OCI-LY3 (cell line): Measurements from ENCODE around the gene PRDM2.

Experiments
- EZH2phosphoT487 ChIP-seq: fragments of 200-600 bp; shearing (Covaris generic); IDR thresholded peaks from 2 replicates; pipeline ENCODE4 v1.6.1; 2018; ENCODE audit warnings: antibody characterized with exemption, mixed run types, low read depth
- TF ChIP-seq, protein P1 (sequence below): fragments of 200-600, 300-600 bp; sonication (generic); IDR thresholded peaks from 2 replicates; pipeline ENCODE4 v1.5.1; 2014; ENCODE audit warnings: antibody characterized with exemption, low read length, low read depth

DNA sequence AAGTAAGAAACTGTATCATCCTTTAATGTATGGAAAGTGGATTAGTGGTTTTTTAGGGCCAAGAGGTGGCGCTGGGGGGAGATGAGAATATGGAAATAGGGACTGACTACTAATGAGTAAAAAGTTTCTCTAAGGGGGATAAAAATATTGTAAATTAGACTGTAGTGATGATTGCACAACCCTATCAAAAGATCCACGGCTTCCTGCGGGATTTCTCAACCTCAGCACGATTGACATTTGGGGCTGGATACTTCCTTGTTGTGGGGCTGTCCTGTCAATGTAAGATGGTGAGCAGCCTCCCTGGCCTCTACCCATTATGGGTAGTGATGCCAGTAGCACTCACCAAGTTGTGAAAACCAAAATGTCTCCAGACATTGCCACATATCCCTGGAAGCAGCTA is 36.0 kb upstream of the PRDM2 start:
- TF ChIP-seq, protein P1, sequence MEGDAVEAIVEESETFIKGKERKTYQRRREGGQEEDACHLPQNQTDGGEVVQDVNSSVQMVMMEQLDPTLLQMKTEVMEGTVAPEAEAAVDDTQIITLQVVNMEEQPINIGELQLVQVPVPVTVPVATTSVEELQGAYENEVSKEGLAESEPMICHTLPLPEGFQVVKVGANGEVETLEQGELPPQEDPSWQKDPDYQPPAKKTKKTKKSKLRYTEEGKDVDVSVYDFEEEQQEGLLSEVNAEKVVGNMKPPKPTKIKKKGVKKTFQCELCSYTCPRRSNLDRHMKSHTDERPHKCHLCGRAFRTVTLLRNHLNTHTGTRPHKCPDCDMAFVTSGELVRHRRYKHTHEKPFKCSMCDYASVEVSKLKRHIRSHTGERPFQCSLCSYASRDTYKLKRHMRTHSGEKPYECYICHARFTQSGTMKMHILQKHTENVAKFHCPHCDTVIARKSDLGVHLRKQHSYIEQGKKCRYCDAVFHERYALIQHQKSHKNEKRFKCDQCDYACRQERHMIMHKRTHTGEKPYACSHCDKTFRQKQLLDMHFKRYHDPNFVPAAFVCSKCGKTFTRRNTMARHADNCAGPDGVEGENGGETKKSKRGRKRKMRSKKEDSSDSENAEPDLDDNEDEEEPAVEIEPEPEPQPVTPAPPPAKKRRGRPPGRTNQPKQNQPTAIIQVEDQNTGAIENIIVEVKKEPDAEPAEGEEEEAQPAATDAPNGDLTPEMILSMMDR = peak; percentile 29
- TF ChIP-seq EZH2phosphoT487 = no peak
